IMR-90 (cell line): ENCODE measurements around the gene FOXN3. TPM values are rescaled to one million over a fixed set of nuclear protein-coding genes. Genes with fewer than 3 reads are reported as not detected.

Source experiments
- ATAC-seq: fragments of 200-7000 bp; cut with Tn5 transposase; 2 replicates; pipeline ENCODE4 v1.9.1; 2020; ENCODE audit warnings: low read depth, mild to moderate bottlenecking, moderate library complexity
- BruUV-seq: library from RNA; stranded (reverse); fragments of 400-500 nt; replicated peaks from 2 replicates; lab custom pipeline; 2021; lab: Mats Ljungman, UMichigan
- CTCF ChIA-PET: fragments of 300-600 bp; formaldehyde crosslinking; extraction: SDS; loops from one replicate; lab custom pipeline; 2021; ENCODE audit warnings: antibody characterized with exemption; lab: Yijun Ruan, JAX
- POLR2A ChIA-PET: fragments of 300-600 bp; sonication (Branson Sonifier 250); formaldehyde crosslinking; loops from one replicate; lab custom pipeline; 2022; ENCODE audit warnings: antibody characterized with exemption; ENCODE audit not compliant: unreplicated experiment; lab: Charles Lee
- DNase-seq: peaks from one replicate; pipeline ENCODE4 v3.0.0; 2013
- H2AFZ ChIP-seq: replicated peaks from 2 replicates; pipeline ENCODE3; 2013; ENCODE audit warnings: low read length, mild to moderate bottlenecking; ENCODE audit not compliant: poor library complexity
- H2AK5ac ChIP-seq: 2 replicates; pipeline ENCODE4 v1.6.1; 2013; ENCODE audit warnings: low read depth, low read length, inconsistent platforms
- H2AK9ac ChIP-seq: replicated peaks from 2 replicates; pipeline ENCODE3; 2013; ENCODE audit warnings: mild to moderate bottlenecking, low read depth, low read length, moderate library complexity; ENCODE audit not compliant: poor library complexity
- H2BK120ac ChIP-seq: 2 replicates; pipeline ENCODE4 v1.6.1; 2013; ENCODE audit warnings: low read depth, low read length, inconsistent platforms
- H2BK15ac ChIP-seq: 3 replicates; pipeline ENCODE4 v1.6.1; 2013; ENCODE audit warnings: low read depth, low read length, inconsistent platforms
- H2BK20ac ChIP-seq: 2 replicates; pipeline ENCODE4 v1.6.1; 2013; ENCODE audit warnings: low read depth, mild to moderate bottlenecking, inconsistent platforms, low read length, moderate library complexity
- H2BK5ac ChIP-seq: 2 replicates; pipeline ENCODE4 v1.6.1; 2013; ENCODE audit warnings: mild to moderate bottlenecking, low read depth, low read length, inconsistent platforms; ENCODE audit not compliant: poor library complexity, severe bottlenecking
- H3K14ac ChIP-seq: replicated peaks from 2 replicates; pipeline ENCODE4 v1.6.1; 2013; ENCODE audit warnings: low read depth, low read length, inconsistent platforms
- H3K18ac ChIP-seq: 2 replicates; pipeline ENCODE4 v1.6.1; 2013; ENCODE audit warnings: low read depth, low read length, control low read depth
- H3K23ac ChIP-seq: 2 replicates; pipeline ENCODE4 v1.6.1; 2013; ENCODE audit warnings: low read depth, low read length, inconsistent platforms
- H3K27ac ChIP-seq: 2 replicates; pipeline ENCODE4 v1.5.1; 2013; ENCODE audit warnings: mild to moderate bottlenecking, control low read depth, low read length; ENCODE audit not compliant: insufficient read depth
- H3K27me3 ChIP-seq: 2 replicates; pipeline ENCODE4 v1.6.1; 2013; ENCODE audit warnings: low read length; ENCODE audit not compliant: control insufficient read depth, insufficient read depth
- H3K36me3 ChIP-seq: 2 replicates; pipeline ENCODE4 v1.6.1; 2013; ENCODE audit warnings: low read length, mixed read lengths; ENCODE audit not compliant: control insufficient read depth, insufficient read depth
- H3K4ac ChIP-seq: 2 replicates; pipeline ENCODE4 v1.6.1; 2013; ENCODE audit warnings: low read depth, low read length, inconsistent platforms
- H3K4me1 ChIP-seq: 2 replicates; pipeline ENCODE4 v1.6.1; 2013; ENCODE audit warnings: low read length, mixed read lengths; ENCODE audit not compliant: control insufficient read depth, insufficient read depth
- H3K4me2 ChIP-seq: 2 replicates; pipeline ENCODE4 v1.6.1; 2013; ENCODE audit warnings: low read depth, mild to moderate bottlenecking, control low read depth, low read length, moderate library complexity
- H3K4me3 ChIP-seq: 2 replicates; pipeline ENCODE4 v1.5.1; 2013; ENCODE audit warnings: low read depth, mild to moderate bottlenecking, control low read depth, low read length, moderate library complexity; ENCODE audit not compliant: insufficient read depth
- H3K56ac ChIP-seq: 2 replicates; pipeline ENCODE4 v1.6.1; 2013; ENCODE audit warnings: low read length, inconsistent platforms; ENCODE audit not compliant: insufficient read depth; ENCODE audit errors: extremely low read depth
- H3K79me1 ChIP-seq, 2 experiments: 2 replicates each; pipeline ENCODE4 v1.6.1; 2013; ENCODE audit warnings: low read length in 2 of 2, inconsistent platforms in 1 of 2, low read depth in 1 of 2
- H3K9ac ChIP-seq: 2 replicates; pipeline ENCODE4 v1.6.1; 2013; ENCODE audit warnings: low read depth, low read length, control low read depth
- H3K9me1 ChIP-seq: 2 replicates; pipeline ENCODE4 v1.6.1; 2013; ENCODE audit warnings: low read length, inconsistent platforms; ENCODE audit not compliant: insufficient read depth
- H3K9me3 ChIP-seq: 2 replicates; pipeline ENCODE4 v1.6.1; 2013; ENCODE audit warnings: low read length; ENCODE audit not compliant: control insufficient read depth, insufficient read depth
- H4K20me1 ChIP-seq: 2 replicates; pipeline ENCODE4 v1.6.1; 2013; ENCODE audit warnings: low read length, inconsistent platforms; ENCODE audit not compliant: insufficient read depth
- H4K5ac ChIP-seq: 2 replicates; pipeline ENCODE4 v1.6.1; 2013; ENCODE audit warnings: mild to moderate bottlenecking, low read depth, low read length, control low read depth
- H4K8ac ChIP-seq, 2 experiments: 2 replicates each; pipeline ENCODE4 v1.6.1; 2013; ENCODE audit warnings: low read depth in 2 of 2, low read length in 2 of 2, control low read depth in 1 of 2, inconsistent platforms in 1 of 2
- H4K91ac ChIP-seq: 2 replicates; pipeline ENCODE4 v1.6.1; 2013; ENCODE audit warnings: low read depth, low read length, inconsistent platforms; ENCODE audit not compliant: insufficient read depth
- CEBPB ChIP-seq: IDR thresholded peaks from 2 replicates; pipeline ENCODE4 v1.6.1; 2012; ENCODE audit warnings: low read depth, low read length, improper control_type of control experiment
- CHD1 ChIP-seq: IDR thresholded peaks from 2 replicates; pipeline ENCODE4 v1.6.1; 2012; ENCODE audit warnings: low read depth, low read length, improper control_type of control experiment
- CTCF ChIP-seq: conservative IDR thresholded peaks from 2 replicates; pipeline ENCODE4 v1.5.1; 2012; ENCODE audit warnings: mild to moderate bottlenecking, low read depth, low read length, improper control_type of control experiment
- ELK1 ChIP-seq: fragments of 150-350 bp; IDR thresholded peaks from 2 replicates; pipeline ENCODE4 v1.6.1; 2016; ENCODE audit warnings: low read depth, mild to moderate bottlenecking, low read length, moderate library complexity, borderline replicate concordance
- FOS ChIP-seq: fragments of 150-350 bp; IDR thresholded peaks from 2 replicates; pipeline ENCODE4 v1.6.1; 2016; ENCODE audit warnings: low read depth, low read length
- MAFK ChIP-seq: IDR thresholded peaks from 2 replicates; pipeline ENCODE4 v1.6.1; 2012; ENCODE audit warnings: low read depth, low read length, improper control_type of control experiment
- MAZ ChIP-seq: IDR thresholded peaks from 2 replicates; pipeline ENCODE4 v1.6.1; 2012; ENCODE audit warnings: low read depth, mild to moderate bottlenecking, low read length, improper control_type of control experiment, moderate library complexity, borderline replicate concordance
- MXI1 ChIP-seq: IDR thresholded peaks from 2 replicates; pipeline ENCODE4 v1.6.1; 2012; ENCODE audit warnings: low read depth, mild to moderate bottlenecking, low read length, moderate library complexity, borderline replicate concordance
- NFE2L2 ChIP-seq: fragments of 150-350 bp; IDR thresholded peaks from 2 replicates; pipeline ENCODE4 v1.6.1; 2016; ENCODE audit warnings: low read depth, mild to moderate bottlenecking, low read length
- POLR2A ChIP-seq: IDR thresholded peaks from 2 replicates; pipeline ENCODE4 v1.6.1; 2012; ENCODE audit warnings: mild to moderate bottlenecking, low read depth, low read length
- RAD21 ChIP-seq: IDR thresholded peaks from 2 replicates; pipeline ENCODE4 v1.6.1; 2012; ENCODE audit warnings: low read length, improper control_type of control experiment
- RFX5 ChIP-seq: IDR thresholded peaks from 2 replicates; pipeline ENCODE4 v1.8.0; 2012; ENCODE audit warnings: low read depth, mild to moderate bottlenecking, low read length, moderate library complexity
- SMC3 ChIP-seq: fragments of 150-350 bp; IDR thresholded peaks from 2 replicates; pipeline ENCODE4 v1.6.1; 2016; ENCODE audit warnings: low read depth, mild to moderate bottlenecking, antibody characterized with exemption, low read length, moderate library complexity
- USF2 ChIP-seq: fragments of 150-350 bp; IDR thresholded peaks from 2 replicates; pipeline ENCODE4 v1.6.1; 2017; ENCODE audit warnings: mild to moderate bottlenecking, antibody characterized with exemption, low read length, low read depth
- WGBS, 2 experiments: methylation state at CpG; one replicate each; pipeline versions ENCODE4 v1.1.5 to v1.1.7; 2013; ENCODE audit warnings: missing lambda C conversion rate in 2 of 2; ENCODE audit not compliant: insufficient read length in 1 of 2; ENCODE audit errors: extremely low coverage in 2 of 2; 5-methylcytosine and 5-hydroxymethylcytosine counted together
- dilution Hi-C: fragments of 300-500 bp; cut with HindIII; formaldehyde crosslinking; loops from one replicate; pipeline ENCODE4 v1.14.3; 2018; ENCODE audit warnings: low sequenced_read_pairs; ENCODE audit not compliant: unreplicated experiment
- in situ Hi-C: fragments of 300-500 bp; cut with MboI; formaldehyde crosslinking; loops from 3 replicates; pipeline ENCODE4 v1.14.3; 2019; ENCODE audit warnings: low sequenced_read_pairs, inconsistent platforms, mixed read lengths
- intact Hi-C: fragments of 100-400 bp; cut with micrococcal nuclease; formaldehyde crosslinking; loops from 2 replicates; pipeline ENCODE4 v1.10.0; 2022
- polyA plus RNA-seq, 3 experiments: library from polyadenylated mRNA; depleted of rRNA; stranded (reverse); fragments of >200 nt; gene quantifications; 2 replicates each; pipeline ENCODE4 v1.2.3, GENCODE V29; 2012; ENCODE audit warnings: low replicate concordance in 1 of 3
- total RNA-seq: library from RNA; depleted of rRNA; stranded (reverse); fragments of >200 nt; gene quantifications from 2 replicates; pipeline ENCODE4 v1.2.3, GENCODE V29; 2012

FOXN3 gene
- total and polyA plus RNA-seq, 2 of the 4 experiments (the other 2 are of a cell fraction), result 22.6 to 33.7 TPM

GRCh38 chr14:89226801-89227495, 190.1 kb downstream of the FOXN3 start:
- Histone ChIP-seq H3K36me3 (peaks cover 4% of the 10 kb centered on the region), H3K56ac (no peak overlapping the region), H4K8ac (no peak overlapping the region), H2AK5ac (no peak overlapping the region), H3K4ac (no peak overlapping the region), H3K4me3 (no peak overlapping the region), H3K27me3 (no peaks in the 10 kb centered on the region), H2BK5ac (no peak overlapping the region), H4K20me1 (peaks cover 44% of the 10 kb centered on the region), H3K9me1 (peaks cover 23% of the 10 kb centered on the region), H4K91ac (no peak overlapping the region), H3K23ac (no peak overlapping the region), H3K18ac (no peak overlapping the region), H2BK20ac (no peak overlapping the region), H3K79me1 (peaks cover 20 to 76% of the 10 kb centered on the region in 2 experiments), H3K4me2 (no peak overlapping the region), H2BK120ac (no peak overlapping the region), H3K27ac (no peak overlapping the region), H4K5ac (no peak overlapping the region), H2BK15ac (no peak overlapping the region), H3K9me3 (no peaks in the 10 kb centered on the region), H3K14ac (no peak overlapping the region), H2AFZ (no peak overlapping the region), H3K4me1 (peaks cover 5% of the 10 kb centered on the region), H3K9ac (no peak overlapping the region), H2AK9ac (no peak overlapping the region)
- ChIA-PET CTCF (no interaction called here), POLR2A (no interaction called here)
- no TSS peak for BruUV-seq
- TF ChIP-seq MAFK (no peak), RFX5 (no peak), CHD1 (no peak), CTCF (no peak), RAD21 (no peak), POLR2A (no peak), MAZ (no peak), FOS (no peak), MXI1 (no peak), ELK1 (no peak), NFE2L2 (no peak), CEBPB (no peak), USF2 (no peak), SMC3 (no peak)
- in situ Hi-C loops (no loop called here), dilution Hi-C loops (no loop called here), intact Hi-C loops (no loop called here)
- DNase-seq, result no peak
- no peak for ATAC-seq
- WGBS, 2 experiments, result no CpG with 5 or more reads among the region's 8 CpGs
